WTC11 (cell line): Measurements from ENCODE around the gene SEC14L6. TPM values are rescaled to one million over a fixed set of nuclear protein-coding genes. Genes with fewer than 3 reads are reported as not detected.
A peak's percentile ranks its signal among the peaks of the same experiment; 100 is the strongest.

ENCODE experiments used
- AFF4 ChIP-seq: sonication (generic); formaldehyde crosslinking; IDR thresholded peaks from 2 replicates; pipeline ENCODE4 v1.8.1; 2023; ENCODE audit warnings: mild to moderate bottlenecking, missing genetic modification reagents, borderline replicate concordance
- ARID4B ChIP-seq: sonication (generic); formaldehyde crosslinking; IDR thresholded peaks from 2 replicates; pipeline ENCODE4 v1.8.0; 2023; ENCODE audit warnings: missing genetic modification reagents, mild to moderate bottlenecking, borderline replicate concordance
- CTCF ChIP-seq: fragments of 200-600 bp; IDR thresholded peaks from 2 replicates; pipeline ENCODE4 v1.8.0; 2022; ENCODE audit warnings: antibody characterized with exemption
- E2F4 ChIP-seq: sonication (generic); formaldehyde crosslinking; IDR thresholded peaks from 2 replicates; pipeline ENCODE4 v1.8.1; 2022; ENCODE audit warnings: low read depth, mild to moderate bottlenecking, moderate library complexity, missing genetic modification reagents, borderline replicate concordance
- ESRRA ChIP-seq: sonication (generic); formaldehyde crosslinking; IDR thresholded peaks from 2 replicates; pipeline ENCODE4 v1.8.1; 2022; ENCODE audit warnings: mild to moderate bottlenecking, missing genetic modification reagents, borderline replicate concordance
- HMGXB4 ChIP-seq: sonication (generic); formaldehyde crosslinking; IDR thresholded peaks from 2 replicates; pipeline ENCODE4 v1.8.1; 2023; ENCODE audit warnings: mild to moderate bottlenecking, moderate library complexity, missing genetic modification reagents
- JUN ChIP-seq: sonication (generic); formaldehyde crosslinking; IDR thresholded peaks from 2 replicates; pipeline ENCODE4 v1.8.0; 2023; ENCODE audit warnings: mild to moderate bottlenecking, missing genetic modification reagents
- PRRX2 ChIP-seq: fragments of 250-450 bp; sonication (Bioruptor Pico); IDR thresholded peaks from 2 replicates; pipeline ENCODE4 v1.8.0; 2021; ENCODE audit warnings: mild to moderate bottlenecking
- ZNF263 ChIP-seq: sonication (generic); formaldehyde crosslinking; IDR thresholded peaks from 2 replicates; pipeline ENCODE4 v1.8.1; 2022; ENCODE audit warnings: low read depth, mild to moderate bottlenecking, moderate library complexity, missing genetic modification reagents
- ZNF317 ChIP-seq: sonication (generic); formaldehyde crosslinking; IDR thresholded peaks from 2 replicates; pipeline ENCODE4 v1.8.1; 2023; ENCODE audit warnings: low read depth, mild to moderate bottlenecking, moderate library complexity, missing genetic modification reagents, borderline replicate concordance
- ZNF416 ChIP-seq: fragments of 250-450 bp; sonication (Bioruptor Pico); IDR thresholded peaks from 2 replicates; pipeline ENCODE4 v1.9.0; 2021; ENCODE audit warnings: mild to moderate bottlenecking, inconsistent platforms
- ZNF671 ChIP-seq: fragments of 250-450 bp; sonication (Bioruptor Pico); IDR thresholded peaks from 2 replicates; pipeline ENCODE4 v1.8.0; 2021; ENCODE audit warnings: mild to moderate bottlenecking
- total RNA-seq: library from RNA; stranded (reverse); gene quantifications from 3 replicates; pipeline ENCODE4 v1.2.3, GENCODE V29; 2021

The SEC14L6 gene
- total RNA-seq, 1 experiment from 2014 or later, result 1.6 TPM

GRCh38 chr22:30555282-30556210 is 9.0 kb upstream of the SEC14L6 start (continued):
- TF ChIP-seq HMGXB4 (peak; percentile 70; the same call in 1 of the 2 replicates), ZNF671 (no peak), CTCF (0 out of 2 replicates have a peak, but pooled peaks have one; percentile 13), ESRRA (CRISPR knock-in tag) (no peak), ZNF416 (no peak), ZNF317 (CRISPR knock-in tag) (no peak), AFF4 (CRISPR knock-in tag) (no peak), ZNF263 (CRISPR knock-in tag) (no peak), ARID4B (no peak), PRRX2 (no peak), JUN (no peak), E2F4 (CRISPR knock-in tag) (no peak)
